PC-9 (cell line): ENCODE results near the gene SORBS1.

Source experiments
- CTCF ChIP-seq: fragments of 200-600 bp; sonication (generic); conservative IDR thresholded peaks from 2 replicates; pipeline ENCODE4 v1.6.1; 2017; ENCODE audit warnings: mixed run types, antibody characterized with exemption, mild to moderate bottlenecking, moderate library complexity
- EZH2 ChIP-seq: fragments of 200-600 bp; sonication (generic); IDR thresholded peaks from 2 replicates; pipeline ENCODE4 v1.8.0; 2017; ENCODE audit warnings: antibody characterized with exemption, low read depth

- TF ChIP-seq CTCF, result peak; percentile 83
- no peak for TF ChIP-seq EZH2
These were observed 40.0 kb upstream of the SORBS1 start for GRCh38 chr10:95601116-95601719.
